Measurements from ENCODE around the gene UST. TPM values are rescaled to one million over a fixed set of nuclear protein-coding genes. Genes with fewer than 3 reads are reported as not detected.
"Not testable (repeated sequence)": the region's sequence is repeated elsewhere in the genome, so short reads cannot be mapped to it uniquely, and the experiment has no call there.

UST gene
- total RNA-seq, 1 donor from 2014 or later, result 0.25 TPM

DNA sequence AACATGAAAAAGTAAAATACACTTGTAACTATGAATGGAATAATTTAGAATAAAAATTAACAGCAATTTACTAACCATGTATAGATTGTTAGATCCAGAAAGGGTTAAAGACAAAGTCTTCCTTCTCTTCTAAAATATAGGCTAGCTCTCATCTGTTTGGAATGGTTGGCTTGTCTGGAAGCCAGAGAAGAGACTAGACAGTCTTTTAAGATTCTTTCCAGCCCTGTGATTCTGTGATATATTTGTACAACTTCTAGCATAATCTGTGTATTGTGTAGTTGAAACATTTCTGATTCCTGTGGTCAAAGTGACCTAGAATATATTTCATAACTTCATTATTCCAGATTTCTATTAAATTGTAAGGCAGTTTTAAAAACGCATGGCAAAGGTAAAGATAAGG lies 196.6 kb downstream of the UST start:
- intact Hi-C loops (cut with micrococcal nuclease), result loop anchor here (10.0 kb wide), 1 partner anchor 491 kb away; no protein-coding TSS in a partner anchor

- intact Hi-C loops (cut with micrococcal nuclease), result loop anchor here (5.0 to 10.0 kb wide), 2 partner anchors 182 to 490 kb away; no protein-coding TSS in a partner anchor
Measured at GRCh38 chr6:148944608-148945007, 197.8 kb downstream of the UST start.

- intact Hi-C loops (cut with micrococcal nuclease), result loop anchor here (5.0 to 10.0 kb wide), 2 partner anchors 183 to 489 kb away; no protein-coding TSS in a partner anchor
Measured at GRCh38 chr6:148945301-148946021, 198.6 kb downstream of the UST start.

DNA sequence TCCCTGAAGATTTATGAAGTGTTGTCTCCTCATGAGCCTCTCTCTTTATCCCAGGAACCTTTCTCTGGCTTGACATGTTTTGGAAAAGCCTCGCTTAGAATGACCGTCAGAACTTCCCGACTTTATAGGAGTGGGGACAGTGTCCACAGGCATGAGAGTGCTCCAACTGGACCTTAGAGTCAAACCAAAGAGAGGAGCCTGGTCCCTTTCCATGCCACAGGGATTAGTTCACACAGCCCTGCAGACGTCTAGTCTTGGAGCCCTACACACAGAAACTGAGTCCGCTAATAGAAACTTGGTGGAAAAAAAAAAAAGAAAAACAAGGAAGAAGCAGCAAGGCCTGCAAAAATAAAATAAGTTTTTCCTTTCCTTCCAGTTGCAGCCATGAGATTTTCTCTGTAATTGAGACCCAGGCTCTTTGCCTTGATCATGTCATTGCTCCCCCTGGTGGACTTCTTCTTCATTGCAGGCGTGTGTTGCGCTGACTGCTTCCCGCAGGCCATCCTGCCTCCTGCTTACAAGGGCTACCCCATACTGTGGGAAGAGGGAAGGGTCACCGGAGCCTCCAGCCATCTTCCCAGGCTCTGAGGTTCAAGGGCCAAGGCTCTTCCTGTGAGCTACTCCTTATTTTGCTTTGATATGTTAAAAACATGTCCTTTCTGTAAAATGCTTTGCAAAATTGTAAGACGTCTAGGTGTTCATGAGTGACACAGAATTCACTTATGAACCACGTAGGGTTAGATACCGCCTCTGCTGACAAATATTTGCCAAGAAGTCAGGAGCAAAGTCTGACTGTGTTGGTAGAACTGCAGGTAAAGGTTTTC lies 201.0 kb downstream of the UST start:
- intact Hi-C loops (cut with micrococcal nuclease), result loop anchor here (1.0 to 10.0 kb wide), 5 partner anchors 186 to 487 kb away; no protein-coding TSS in a partner anchor

DNA sequence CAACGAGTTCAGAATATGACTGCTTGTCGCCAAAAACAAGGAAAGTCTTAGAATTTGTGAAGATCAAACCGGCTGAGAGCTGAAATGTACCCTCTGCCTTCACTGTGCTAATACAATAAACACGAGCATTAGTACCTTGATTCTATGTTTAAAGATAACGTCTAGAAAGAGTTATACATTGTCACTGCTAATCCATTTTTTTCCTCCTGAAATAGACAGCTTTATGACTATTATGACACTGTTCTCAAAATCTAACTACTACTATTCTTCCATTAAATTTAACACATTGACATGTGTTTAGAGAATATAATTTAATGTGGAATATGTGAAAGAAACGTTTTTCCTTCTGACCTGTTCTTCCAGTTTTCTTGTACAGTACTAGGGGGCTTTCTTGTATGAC lies 204.8 kb downstream of the UST start:
- intact Hi-C loops (cut with micrococcal nuclease), result no loop called here

DNA sequence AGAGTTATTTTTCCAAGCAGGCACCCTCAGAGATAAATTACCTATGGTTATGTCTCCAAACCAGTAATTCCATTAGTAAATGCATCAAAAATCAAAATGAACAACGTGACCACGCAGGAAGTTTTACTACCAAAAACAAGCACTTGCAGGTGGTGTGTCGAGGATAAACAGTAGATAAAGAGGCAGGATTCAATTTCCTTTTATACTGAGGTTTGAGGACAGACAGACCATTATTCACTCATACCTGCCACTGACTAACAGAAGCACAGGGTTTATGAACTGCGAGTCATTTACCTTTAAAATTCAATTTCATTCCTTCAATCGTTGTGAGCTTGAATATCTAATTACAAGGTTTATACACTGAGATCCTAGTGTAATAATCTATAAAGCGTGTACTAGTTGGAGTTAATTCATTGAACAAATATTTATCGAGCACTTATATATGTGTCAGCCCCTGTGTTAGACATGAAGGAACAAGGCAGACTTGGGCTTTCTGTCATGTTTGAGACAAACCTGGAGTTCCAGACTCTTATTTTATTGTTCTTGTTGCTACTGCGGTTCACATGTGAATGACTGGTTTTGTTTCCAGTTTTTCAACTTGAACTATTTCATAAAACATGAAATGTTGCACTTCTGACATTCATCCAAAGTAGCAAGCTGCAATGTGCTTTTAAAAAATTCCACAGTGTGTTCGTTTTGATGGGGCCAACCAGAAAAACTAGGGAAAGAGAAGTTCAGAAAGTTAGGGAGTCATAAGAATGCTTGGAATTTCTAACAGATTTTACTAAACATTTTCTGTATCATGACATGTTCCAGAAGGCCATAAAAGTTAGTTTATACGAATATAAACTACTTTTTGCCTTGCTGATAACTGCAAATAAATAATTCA lies 205.6 kb downstream of the UST start:
- intact Hi-C loops (cut with micrococcal nuclease), result no loop called here

GRCh38 chr6:148954461-148954860 lies 207.6 kb downstream of the UST start:
- intact Hi-C loops (cut with micrococcal nuclease), result no loop called here

GRCh38 chr6:148954934-148955333 lies 208.1 kb downstream of the UST start:
- intact Hi-C loops (cut with micrococcal nuclease), result no loop called here

- intact Hi-C loops (cut with micrococcal nuclease), result no loop called here
Measured at GRCh38 chr6:148955441-148955840, 208.6 kb downstream of the UST start.

DNA sequence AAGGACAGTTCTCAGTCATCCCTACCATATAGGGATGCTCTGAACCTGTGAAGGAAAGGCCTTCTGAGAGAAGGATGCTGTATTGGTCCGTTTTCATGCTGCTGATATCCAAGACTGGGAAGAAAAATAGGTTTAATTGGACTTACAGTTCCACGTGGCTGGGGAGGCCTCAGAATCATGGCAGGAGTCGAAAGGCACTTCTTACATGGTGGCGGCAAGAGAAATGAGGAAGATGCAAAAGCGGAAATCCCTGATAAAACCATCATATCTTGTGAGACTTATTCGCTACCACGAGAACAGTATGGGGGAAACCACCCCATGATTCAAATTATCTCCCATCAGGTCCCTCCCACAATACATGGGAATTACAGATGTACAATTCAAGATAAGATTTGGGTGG lies 209.3 kb downstream of the UST start:
- intact Hi-C loops (cut with micrococcal nuclease), result not testable (repeated sequence)

- intact Hi-C loops (cut with micrococcal nuclease), result no loop called here
Measured at GRCh38 chr6:148957752-148958151, 210.9 kb downstream of the UST start.

GRCh38 chr6:148959008-148959407 lies 212.2 kb downstream of the UST start:
- intact Hi-C loops (cut with micrococcal nuclease), result no loop called here

DNA sequence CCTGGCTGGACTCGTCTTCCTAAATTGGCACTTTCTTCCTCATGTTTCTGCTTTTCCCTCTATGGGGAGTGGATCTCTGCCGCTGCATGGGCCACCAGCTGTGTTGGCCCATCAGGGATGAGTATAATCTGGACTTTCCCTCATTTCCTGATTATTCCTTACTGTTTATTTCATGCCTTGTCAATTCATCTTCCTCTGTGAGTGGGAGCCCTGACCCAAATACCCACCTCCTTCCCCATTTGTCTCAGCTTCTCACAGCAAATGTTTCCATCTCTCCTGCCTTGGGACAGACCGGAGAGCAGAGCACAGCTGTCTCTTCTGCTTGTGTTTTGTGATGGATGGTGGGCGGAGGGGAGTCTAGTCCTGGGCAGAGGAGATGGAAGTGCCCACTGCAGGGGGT lies 212.7 kb downstream of the UST start:
- intact Hi-C loops (cut with micrococcal nuclease), result no loop called here

- intact Hi-C loops (cut with micrococcal nuclease), result no loop called here
Measured at GRCh38 chr6:148962854-148963515, 216.2 kb downstream of the UST start.

- intact Hi-C loops (cut with micrococcal nuclease), result no loop called here
Measured at GRCh38 chr6:148963738-148964137, 216.9 kb downstream of the UST start.

DNA sequence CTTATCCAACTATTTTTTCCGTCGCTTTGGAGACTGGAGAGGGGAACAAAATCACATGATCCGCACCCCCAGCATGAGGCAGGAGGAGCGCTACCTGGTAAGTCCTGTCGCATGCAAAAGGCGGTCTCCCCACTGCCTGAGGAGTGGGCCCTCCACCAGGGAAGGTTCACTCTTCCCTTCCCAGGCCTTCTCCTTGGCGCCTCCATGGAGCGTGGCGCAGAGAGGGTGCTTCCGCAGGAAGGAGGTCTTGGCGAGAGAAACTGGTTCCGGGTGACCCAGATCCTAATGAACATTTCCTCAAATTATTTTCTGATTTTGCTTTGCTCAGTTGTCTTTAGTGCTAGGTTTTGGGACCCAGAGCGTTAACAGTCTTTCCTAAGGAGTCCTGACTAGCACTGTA lies 217.6 kb downstream of the UST start:
- intact Hi-C loops (cut with micrococcal nuclease), result no loop called here

DNA sequence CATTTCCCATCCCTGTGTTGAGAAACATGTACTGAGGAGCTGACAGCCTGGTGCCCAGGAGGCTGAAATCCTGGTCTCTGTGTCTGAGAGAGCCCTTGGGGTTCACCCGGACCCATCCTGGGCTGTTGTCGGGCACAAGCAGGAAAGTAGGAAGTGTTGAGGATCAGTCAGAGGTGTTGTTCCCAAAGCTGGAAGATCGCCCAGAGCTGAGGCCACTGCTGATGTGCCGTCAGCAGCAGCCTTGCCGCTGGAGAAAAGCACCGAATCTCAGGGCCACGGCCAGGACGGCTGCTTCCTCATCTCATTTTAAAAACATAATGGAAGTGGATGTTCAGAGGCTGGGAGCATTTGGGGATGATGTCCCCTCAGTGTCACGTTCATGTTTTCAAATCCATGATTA lies 218.5 kb downstream of the UST start:
- intact Hi-C loops (cut with micrococcal nuclease), result no loop called here

GRCh38 chr6:148967011-148967520 lies 220.2 kb downstream of the UST start:
- intact Hi-C loops (cut with micrococcal nuclease), result no loop called here

- intact Hi-C loops (cut with micrococcal nuclease), result no loop called here
Measured at GRCh38 chr6:148967541-148967956, 220.7 kb downstream of the UST start.

DNA sequence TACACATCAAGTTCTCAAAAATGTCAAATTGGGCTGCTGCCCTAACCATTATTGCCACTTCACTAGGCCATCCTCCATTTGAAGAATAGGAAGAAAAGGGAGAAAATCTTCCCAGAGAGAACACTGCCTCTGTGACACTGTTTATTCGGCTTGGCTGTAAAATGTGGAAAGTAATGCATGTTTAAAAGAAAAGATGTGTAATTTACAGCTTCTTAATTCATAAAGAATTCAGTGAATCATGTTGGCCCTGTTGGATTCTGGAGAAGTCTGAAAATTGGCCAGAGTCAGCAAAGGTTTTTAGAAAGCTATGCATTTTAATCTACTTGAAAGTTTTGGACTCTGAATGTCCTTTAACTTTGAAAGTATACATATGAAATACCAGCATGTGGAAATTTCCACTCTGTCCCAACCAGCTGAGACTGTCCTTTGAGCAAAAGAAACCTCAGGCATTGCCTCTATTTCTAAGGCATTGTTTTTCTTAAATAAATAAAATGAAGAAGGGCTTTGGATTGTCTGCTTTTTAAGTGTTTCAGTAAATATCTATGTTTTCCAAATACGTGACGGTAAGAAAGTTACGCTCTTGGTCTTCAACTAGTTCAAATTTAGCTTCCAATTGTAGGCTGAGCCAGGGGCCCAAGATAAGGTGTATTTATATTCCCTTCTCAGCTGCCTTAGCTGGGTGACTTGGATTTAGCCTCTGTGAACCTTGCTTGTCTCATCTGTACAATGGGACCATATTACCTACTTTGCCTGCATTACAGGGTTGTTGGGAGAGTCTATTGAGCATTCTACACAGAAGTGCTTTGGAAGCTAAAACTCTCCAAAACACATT lies 222.2 kb downstream of the UST start:
- intact Hi-C loops (cut with micrococcal nuclease), result no loop called here

Measured in T-helper 2 cell treated with Interferon-gamma antibody and Interleukin-4, amounts not matched to agents 100 ng/mL and 5 ng/mL, for 36 hours (primary cell).